Vagina (tissue), 2 donors: ENCODE data around the gene CFAP100. TPM values are rescaled to one million over a fixed set of nuclear protein-coding genes. Genes with fewer than 3 reads are reported as not detected.

Source experiments
- DNase-seq, 2 donors: peaks; one replicate each; pipeline ENCODE4 v3.0.0-alpha.2; 2017; ENCODE audit errors: extremely low spot score in 2 of 2
- H3K27ac ChIP-seq: fragments of 200-600 bp; sonication (generic); one replicate; pipeline ENCODE4 v1.5.1; 2019
- H3K27me3 ChIP-seq: fragments of 200-600 bp; sonication (generic); one replicate; pipeline ENCODE4 v1.5.1; 2019
- H3K36me3 ChIP-seq, 2 donors: fragments of 200-600 bp; sonication (generic); one replicate each; pipeline ENCODE4 v1.5.1; 2017 to 2019
- H3K4me1 ChIP-seq: fragments of 200-600 bp; sonication (generic); one replicate; pipeline ENCODE4 v1.5.1; 2019
- H3K4me3 ChIP-seq, 2 donors: fragments of 200-600 bp; sonication (generic); 1 replicate in 1 of 2; 2 replicates in 1 of 2; pipeline ENCODE4 v1.5.1; 2016 to 2019
- H3K9me3 ChIP-seq: fragments of 200-600 bp; sonication (generic); one replicate; pipeline ENCODE4 v1.5.1; 2019
- POLR2A ChIP-seq, 2 donors: fragments of 450-650 bp; IDR thresholded peaks; one replicate each; pipeline ENCODE4 v1.6.1; 2017; ENCODE audit warnings: antibody characterized with exemption in 2 of 2, mild to moderate bottlenecking in 2 of 2, moderate library complexity in 2 of 2
- POLR2AphosphoS5 ChIP-seq, 2 donors: sonication (generic); formaldehyde crosslinking; IDR thresholded peaks; one replicate each; pipeline ENCODE4 v1.9.0; 2017; ENCODE audit warnings: antibody characterized with exemption in 2 of 2, mild to moderate bottlenecking in 2 of 2, low read depth in 1 of 2; ENCODE audit not compliant: insufficient read depth in 1 of 2
- intact Hi-C: fragments of 100-400 bp; cut with DNase I; formaldehyde crosslinking; loops from one replicate; pipeline ENCODE4 v1.15.1; 2023
- total RNA-seq: library from RNA; depleted of rRNA; stranded (reverse); fragments of >200 nt; gene quantifications from one replicate; pipeline ENCODE4 v1.2.3, GENCODE V29; 2016
- TF ChIP-seq, protein P1 (sequence below), 3 experiments: fragments of 450-650 bp in 2 of 3; fragments of 200-600 bp in 1 of 3; sonication (generic) in 1 of 3; IDR thresholded peaks; one replicate each; pipeline ENCODE4 v1.5.1; 2017 to 2019; ENCODE audit warnings: antibody characterized with exemption in 3 of 3, mild to moderate bottlenecking in 2 of 3, moderate library complexity in 2 of 3

Gene CFAP100
- total RNA-seq, 1 donor from 2014 or later = not detected

DNA sequence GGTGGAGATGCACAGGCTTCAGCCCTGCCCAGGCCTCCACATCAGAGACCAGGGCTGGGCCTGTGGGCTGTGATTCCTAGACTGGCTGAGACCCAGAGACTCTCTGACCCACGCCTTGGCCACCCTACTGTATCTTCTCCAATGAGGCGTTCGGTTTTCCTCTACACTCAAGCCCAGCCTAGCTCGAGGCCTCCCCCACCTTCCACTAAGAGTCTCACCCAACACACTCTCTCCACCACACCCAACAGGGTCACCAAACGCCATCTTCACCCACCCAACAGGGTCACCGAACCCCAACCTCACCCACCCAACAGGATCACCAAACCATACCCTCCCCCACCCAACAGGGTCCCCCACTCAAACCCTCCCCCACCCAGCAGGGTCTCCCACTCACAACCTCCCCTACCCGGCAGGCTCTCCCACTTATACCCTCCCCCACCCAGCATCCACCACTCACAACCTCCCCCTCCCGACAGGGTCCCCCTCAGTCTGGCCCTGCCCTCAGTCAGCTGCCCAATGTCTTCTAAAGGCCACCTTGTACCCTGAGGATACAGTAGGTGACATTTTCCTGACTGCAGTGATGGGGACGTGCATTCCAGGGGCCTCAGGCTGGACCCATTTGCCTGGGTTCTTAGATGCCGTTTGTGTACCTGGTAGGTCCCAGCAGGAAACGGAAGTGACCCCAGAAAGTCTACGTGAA is 20.4 kb downstream of the CFAP100 start:
- Histone ChIP-seq H3K27me3 (no peaks in the 10 kb centered on the region), H3K27ac (no peak overlapping the region), H3K4me1 (no peaks in the 10 kb centered on the region), H3K9me3 (no peaks in the 10 kb centered on the region), H3K4me3 (no peak overlapping the region), H3K36me3 (no peaks in the 10 kb centered on the region)
- no peak for DNase-seq
- intact Hi-C loops = no loop called here
- TF ChIP-seq, protein P1, sequence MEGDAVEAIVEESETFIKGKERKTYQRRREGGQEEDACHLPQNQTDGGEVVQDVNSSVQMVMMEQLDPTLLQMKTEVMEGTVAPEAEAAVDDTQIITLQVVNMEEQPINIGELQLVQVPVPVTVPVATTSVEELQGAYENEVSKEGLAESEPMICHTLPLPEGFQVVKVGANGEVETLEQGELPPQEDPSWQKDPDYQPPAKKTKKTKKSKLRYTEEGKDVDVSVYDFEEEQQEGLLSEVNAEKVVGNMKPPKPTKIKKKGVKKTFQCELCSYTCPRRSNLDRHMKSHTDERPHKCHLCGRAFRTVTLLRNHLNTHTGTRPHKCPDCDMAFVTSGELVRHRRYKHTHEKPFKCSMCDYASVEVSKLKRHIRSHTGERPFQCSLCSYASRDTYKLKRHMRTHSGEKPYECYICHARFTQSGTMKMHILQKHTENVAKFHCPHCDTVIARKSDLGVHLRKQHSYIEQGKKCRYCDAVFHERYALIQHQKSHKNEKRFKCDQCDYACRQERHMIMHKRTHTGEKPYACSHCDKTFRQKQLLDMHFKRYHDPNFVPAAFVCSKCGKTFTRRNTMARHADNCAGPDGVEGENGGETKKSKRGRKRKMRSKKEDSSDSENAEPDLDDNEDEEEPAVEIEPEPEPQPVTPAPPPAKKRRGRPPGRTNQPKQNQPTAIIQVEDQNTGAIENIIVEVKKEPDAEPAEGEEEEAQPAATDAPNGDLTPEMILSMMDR (IDR thresholded peaks at IDR 0.05) = no peak
- TF ChIP-seq POLR2A (IDR thresholded peaks at IDR 0.05) (no peak), POLR2AphosphoS5 (IDR thresholded peaks at IDR 0.05; ENCODE audit: insufficient read depth in 1 of 2, low read depth in 1 of 2) (no peak)

DNA sequence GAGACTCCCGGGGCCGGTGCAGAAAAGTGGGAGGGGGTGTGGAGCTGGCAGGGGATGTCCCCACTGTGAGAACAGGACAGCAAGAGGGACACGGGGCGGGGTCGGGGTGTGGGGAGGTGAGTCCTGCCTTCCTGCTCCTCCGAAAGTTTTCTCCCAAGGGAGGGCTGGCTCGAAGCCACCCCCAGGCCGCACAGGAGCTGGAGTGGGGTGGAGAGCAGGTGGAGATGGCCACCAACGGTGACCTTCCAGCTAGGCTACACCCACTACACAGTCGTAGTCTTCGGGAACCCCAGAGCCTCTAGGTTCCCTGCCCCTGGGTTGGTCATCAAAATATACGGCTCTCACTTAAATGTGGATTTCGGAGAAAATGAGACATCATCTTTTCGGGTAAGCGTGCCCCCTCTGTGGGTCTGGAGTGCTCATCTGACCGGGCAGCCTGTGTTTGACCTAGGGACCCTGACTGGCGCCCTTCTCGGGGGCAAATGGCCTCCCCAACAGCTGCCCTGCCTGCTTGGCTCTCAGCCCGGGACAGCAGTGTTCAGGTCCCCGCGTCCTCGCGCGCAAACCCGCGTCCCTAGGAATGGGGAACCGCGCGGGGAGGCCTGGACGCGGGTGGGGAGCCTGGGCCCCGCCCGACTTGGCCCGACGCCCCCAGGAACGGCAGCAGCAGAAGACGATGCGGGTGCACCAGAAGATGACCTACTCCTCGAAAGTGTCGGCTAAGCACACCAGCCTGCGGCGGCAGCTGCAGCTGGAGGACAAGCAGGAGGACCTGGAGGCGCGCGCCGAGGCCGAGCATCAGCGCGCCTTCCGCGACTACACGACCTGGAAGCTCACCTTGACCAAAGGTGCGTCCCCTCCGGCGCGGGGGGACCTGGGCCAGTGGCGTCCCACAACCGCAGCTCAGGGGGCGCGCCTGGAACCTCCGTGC is 21.2 kb downstream of the CFAP100 start:
- Histone ChIP-seq H3K4me1 (no peaks in the 10 kb centered on the region), H3K27ac (no peak overlapping the region), H3K9me3 (no peaks in the 10 kb centered on the region), H3K27me3 (no peaks in the 10 kb centered on the region), H3K36me3 (no peaks in the 10 kb centered on the region), H3K4me3 (no peak overlapping the region)
- no peak for TF ChIP-seq POLR2A (IDR thresholded peaks at IDR 0.05)
- TF ChIP-seq POLR2AphosphoS5 (IDR thresholded peaks at IDR 0.05; ENCODE audit: insufficient read depth in 1 of 2, low read depth in 1 of 2) = no peak
- TF ChIP-seq, protein P1 (IDR thresholded peaks at IDR 0.05) = no peak
- no peak for DNase-seq
- intact Hi-C loops = no loop called here

DNA sequence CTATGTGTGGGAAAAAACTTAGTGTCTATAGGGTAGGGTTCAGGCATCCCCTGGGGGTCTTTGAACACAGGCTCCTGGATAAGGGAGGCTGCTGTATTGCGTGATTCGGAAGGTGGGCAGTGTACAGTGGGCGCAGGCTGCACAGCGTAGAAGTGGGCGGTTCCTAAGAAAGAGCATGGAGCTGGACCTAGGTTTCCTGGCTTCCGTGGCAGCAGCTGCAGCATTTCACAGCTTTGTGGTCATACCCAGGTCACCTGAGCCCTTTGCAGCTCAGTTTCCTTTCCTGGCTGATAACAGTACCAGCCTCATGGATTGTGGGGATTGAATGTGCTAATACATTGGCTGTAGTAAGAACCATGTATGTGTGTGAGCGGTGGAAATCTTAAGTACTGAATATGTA is 22.2 kb downstream of the CFAP100 start:
- Histone ChIP-seq H3K9me3 (no peaks in the 10 kb centered on the region), H3K27ac (no peak overlapping the region), H3K4me3 (no peak overlapping the region), H3K4me1 (no peaks in the 10 kb centered on the region), H3K27me3 (no peaks in the 10 kb centered on the region), H3K36me3 (no peaks in the 10 kb centered on the region)
- TF ChIP-seq, protein P1 (IDR thresholded peaks at IDR 0.05) = no peak
- TF ChIP-seq POLR2A (IDR thresholded peaks at IDR 0.05) (no peak), POLR2AphosphoS5 (IDR thresholded peaks at IDR 0.05; ENCODE audit: insufficient read depth in 1 of 2, low read depth in 1 of 2) (no peak)
- intact Hi-C loops = no loop called here
- DNase-seq = no peak

DNA sequence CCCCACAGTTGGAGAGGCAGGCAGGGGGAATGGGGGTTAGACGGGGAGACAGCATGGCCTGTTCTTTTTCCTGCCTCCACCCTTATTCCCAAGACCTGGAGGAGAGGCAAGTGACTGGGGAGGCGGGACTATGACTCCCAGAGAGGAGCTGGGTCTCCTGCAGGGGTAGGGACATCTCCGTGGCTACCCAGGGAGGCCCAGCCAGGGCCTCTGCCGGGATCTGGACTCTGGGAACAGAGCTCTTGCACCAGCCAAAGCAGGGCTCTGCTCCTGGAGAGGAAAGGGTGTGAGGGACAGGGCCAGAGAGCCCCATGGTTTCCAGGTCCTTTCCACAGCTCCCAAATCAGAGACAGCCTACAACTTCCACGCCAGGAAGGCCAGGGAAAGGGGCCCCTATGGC is 22.8 kb downstream of the CFAP100 start:
- Histone ChIP-seq H3K9me3 (no peaks in the 10 kb centered on the region), H3K4me3 (no peak overlapping the region), H3K27me3 (no peaks in the 10 kb centered on the region), H3K27ac (no peak overlapping the region), H3K36me3 (no peaks in the 10 kb centered on the region), H3K4me1 (no peaks in the 10 kb centered on the region)
- TF ChIP-seq POLR2AphosphoS5 (IDR thresholded peaks at IDR 0.05; ENCODE audit: insufficient read depth in 1 of 2, low read depth in 1 of 2) = no peak
- TF ChIP-seq, protein P1 (IDR thresholded peaks at IDR 0.05) = no peak
- TF ChIP-seq POLR2A (IDR thresholded peaks at IDR 0.05) = no peak
- no peak for DNase-seq
- intact Hi-C loops = no loop called here
